Activated naive CD4-positive, alpha-beta T cell treated with anti-CD3 and anti-CD28 coated beads, Interleukin-2, amount 10 ng/mL, durations not matched to agents 7 days and 5 days (primary cell): ENCODE results near the gene EXTL1.

Experiments used
- CTCF ChIA-PET: fragments of 350-600 bp; sonication (Branson Sonifier 250); formaldehyde crosslinking; loops from one replicate; lab custom pipeline; 2021; ENCODE audit warnings: antibody characterized with exemption; lab: Charles Lee
- DNase-seq: peaks from one replicate; pipeline ENCODE4 v3.0.0-alpha.2; 2020
- H3K27ac Mint-ChIP-seq: one replicate; pipeline ENCODE4 v1.8.0; 2021; ENCODE audit warnings: mild to moderate bottlenecking, moderate library complexity, mixed read lengths
- H3K27me3 Mint-ChIP-seq: one replicate; pipeline ENCODE4 v1.8.0; 2021; ENCODE audit warnings: mild to moderate bottlenecking, mixed read lengths
- H3K36me3 Mint-ChIP-seq: one replicate; pipeline ENCODE4 v1.8.0; 2021; ENCODE audit warnings: mixed read lengths
- H3K4me1 Mint-ChIP-seq: one replicate; pipeline ENCODE4 v1.8.0; 2021; ENCODE audit warnings: mixed read lengths
- H3K4me3 Mint-ChIP-seq: one replicate; pipeline ENCODE4 v1.8.0; 2021; ENCODE audit warnings: mild to moderate bottlenecking, moderate library complexity, mixed read lengths
- H3K9me3 Mint-ChIP-seq: one replicate; pipeline ENCODE4 v1.8.0; 2021; ENCODE audit warnings: mixed read lengths

The EXTL1 gene

DNA sequence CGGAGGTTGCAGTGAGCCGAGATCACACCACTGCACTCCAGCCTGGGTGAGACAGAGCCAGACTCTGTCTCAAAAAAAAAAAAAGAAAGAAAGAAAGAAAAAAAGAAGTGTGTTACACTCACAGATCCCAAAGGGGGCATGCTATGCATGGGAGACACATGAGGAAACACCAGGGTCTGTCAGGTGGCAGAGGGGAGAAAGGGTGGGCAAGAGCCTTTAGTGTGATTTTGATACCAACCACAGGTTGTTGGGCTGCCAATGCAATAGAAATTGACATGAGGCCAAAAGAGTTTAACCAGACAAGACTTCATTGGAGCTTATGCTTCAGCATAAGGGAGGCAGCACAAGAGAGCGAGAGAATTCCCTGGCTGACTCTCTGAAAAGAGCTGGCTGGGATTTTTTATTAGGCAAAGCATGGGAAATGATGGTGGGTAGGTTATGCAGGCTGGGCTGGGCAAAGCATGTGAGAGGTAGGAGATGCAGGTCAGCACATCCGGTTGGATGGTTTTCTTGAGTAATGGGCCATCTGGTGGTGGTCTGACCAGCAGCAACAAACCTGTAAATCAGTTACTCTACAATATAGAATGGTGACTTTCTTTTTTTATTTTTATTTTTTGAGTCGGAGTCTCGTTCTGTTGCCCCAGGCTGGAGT is 11.7 kb upstream of the EXTL1 start:
- no peaks in the 10 kb centered on the region for H3K36me3 Mint-ChIP-seq
- no peaks in the 10 kb centered on the region for H3K9me3 Mint-ChIP-seq
- no peak overlapping the region for H3K27ac Mint-ChIP-seq
- CTCF ChIA-PET, result interaction anchor here (0.7 to 2.4 kb wide), 7 partner anchors 10 to 115 kb away, joined by 3 to 8 read pairs (median 5); partner anchors contain the start of gene PAFAH2
- no peak overlapping the region for H3K4me3 Mint-ChIP-seq
- no peak for DNase-seq
- H3K4me1 Mint-ChIP-seq, result no peaks in the 10 kb centered on the region
- peaks cover 38% of the 10 kb centered on the region for H3K27me3 Mint-ChIP-seq

DNA sequence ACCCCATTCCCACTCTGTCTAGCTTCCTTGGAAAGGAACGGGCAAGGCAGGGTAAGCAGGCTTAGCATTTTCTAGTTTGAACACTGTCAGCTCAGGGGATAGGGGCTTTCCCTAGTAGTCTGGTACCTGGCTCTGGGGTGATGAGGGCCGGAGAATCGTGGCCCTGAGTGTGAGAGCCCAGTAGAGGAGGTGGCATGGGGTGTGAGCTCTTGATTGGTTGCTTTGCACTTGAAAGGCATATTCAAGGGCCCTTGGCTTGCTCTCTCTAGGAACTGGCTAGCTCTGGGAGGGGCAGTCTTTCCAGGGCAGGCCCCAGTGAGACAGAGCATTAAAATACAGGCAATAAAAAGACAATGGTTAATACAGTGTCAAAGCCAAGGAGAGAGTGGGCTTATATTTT is 10.8 kb upstream of the EXTL1 start:
- H3K27me3 Mint-ChIP-seq, result peaks cover 29% of the 10 kb centered on the region
- no peak overlapping the region for H3K27ac Mint-ChIP-seq
- CTCF ChIA-PET, result interaction anchor here (0.7 to 2.4 kb wide), 4 partner anchors 9 to 116 kb away, joined by 3 to 8 read pairs (median 4); no protein-coding TSS in a partner anchor
- H3K9me3 Mint-ChIP-seq, result no peaks in the 10 kb centered on the region
- no peak overlapping the region for H3K4me3 Mint-ChIP-seq
- DNase-seq, result no peak
- no peaks in the 10 kb centered on the region for H3K36me3 Mint-ChIP-seq
- no peaks in the 10 kb centered on the region for H3K4me1 Mint-ChIP-seq

DNA sequence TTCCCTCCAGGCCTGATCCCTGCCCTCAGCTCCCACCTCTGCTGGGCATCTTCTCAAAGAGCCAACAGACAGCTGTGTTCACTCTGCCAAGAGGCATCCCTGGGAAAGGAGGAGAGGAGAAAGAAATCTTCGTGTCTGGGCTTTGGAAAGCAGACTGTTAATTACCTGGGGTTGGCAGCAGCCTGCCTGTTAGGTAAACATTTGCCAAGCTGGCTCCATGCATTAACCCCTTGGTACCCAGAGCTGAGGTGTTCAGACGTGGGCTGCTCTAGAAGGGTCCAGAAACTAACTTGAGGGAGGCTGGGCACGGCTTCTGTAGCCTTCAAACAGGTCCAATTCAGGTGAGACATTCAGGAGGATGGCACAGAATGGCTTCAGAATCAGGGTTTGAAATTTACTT is 8.7 kb upstream of the EXTL1 start:
- Mint-ChIP-seq H3K9me3 (no peaks in the 10 kb centered on the region), H3K27ac (no peak overlapping the region), H3K27me3 (peaks cover 27% of the 10 kb centered on the region), H3K4me3 (no peak overlapping the region), H3K4me1 (no peaks in the 10 kb centered on the region), H3K36me3 (no peaks in the 10 kb centered on the region)
- CTCF ChIA-PET, result no interaction called here
- no peak for DNase-seq

GRCh38 chr1:26014179-26014578 is 7.4 kb upstream of the EXTL1 start:
- H3K36me3 Mint-ChIP-seq, result no peaks in the 10 kb centered on the region
- no peaks in the 10 kb centered on the region for H3K9me3 Mint-ChIP-seq
- H3K4me1 Mint-ChIP-seq, result no peaks in the 10 kb centered on the region
- H3K27me3 Mint-ChIP-seq, result peaks cover 34% of the 10 kb centered on the region
- CTCF ChIA-PET, result interaction anchor here (0.9 kb wide), 1 partner anchor 178 kb away, joined by 3 read pairs; no protein-coding TSS in a partner anchor
- H3K4me3 Mint-ChIP-seq, result no peak overlapping the region
- DNase-seq, result no peak
- H3K27ac Mint-ChIP-seq, result no peak overlapping the region

DNA sequence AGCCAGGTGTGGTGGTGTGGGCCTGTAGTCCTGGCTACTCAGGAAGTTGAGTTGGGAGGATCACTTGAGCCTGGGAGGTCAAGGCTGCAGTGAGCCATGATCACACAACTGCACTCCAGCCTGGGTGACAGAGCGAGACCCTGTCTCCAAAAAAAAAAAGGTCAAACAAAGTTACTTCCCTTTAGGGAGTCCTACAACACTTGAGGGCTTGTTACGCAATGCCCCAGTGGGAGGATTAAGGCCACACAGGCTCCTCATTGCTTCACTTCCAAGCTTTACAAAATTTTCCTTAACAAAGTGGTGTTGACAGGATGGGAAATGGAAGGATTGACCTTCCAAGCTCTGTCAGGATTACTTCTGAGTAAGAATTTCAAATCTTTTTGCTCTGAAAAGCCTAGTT is 6.2 kb upstream of the EXTL1 start:
- H3K4me1 Mint-ChIP-seq, result peaks cover 10% of the 10 kb centered on the region

DNA sequence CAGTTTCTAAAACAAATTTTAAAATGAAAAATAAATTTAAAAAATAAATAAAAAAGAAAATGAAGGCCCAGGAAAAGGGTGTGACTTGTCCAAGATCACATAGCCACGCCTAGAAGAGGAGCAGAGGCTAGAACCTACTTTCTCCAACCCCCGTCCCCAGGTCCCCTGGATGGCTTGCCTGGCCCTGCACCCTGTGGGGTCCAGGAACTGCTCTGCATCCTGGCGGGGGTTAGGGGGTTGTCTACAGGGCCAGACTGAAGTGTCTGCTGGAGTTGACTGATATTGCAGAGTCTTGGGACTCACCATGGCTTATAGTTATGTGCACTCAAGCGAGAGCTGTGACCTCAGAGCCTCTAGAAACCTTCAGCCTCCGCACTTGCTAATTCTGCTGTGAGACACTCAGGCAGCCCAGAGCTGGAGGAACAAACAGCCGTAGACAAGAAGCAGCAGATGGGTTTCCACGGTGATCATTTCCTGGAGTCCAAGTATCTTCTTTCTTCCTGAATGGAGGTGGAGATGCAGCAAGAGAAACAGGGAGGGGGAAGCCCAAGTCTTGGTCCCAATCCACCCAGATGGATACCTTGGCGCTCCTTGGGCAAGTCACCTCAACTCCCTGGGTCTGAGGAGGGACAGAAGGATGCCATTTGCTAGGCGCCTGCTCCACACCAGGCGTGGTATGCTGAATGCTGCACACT is 5.2 kb upstream of the EXTL1 start:
- H3K27me3 Mint-ChIP-seq, result peaks cover 44% of the 10 kb centered on the region
- no peak overlapping the region for H3K27ac Mint-ChIP-seq
- CTCF ChIA-PET, result no interaction called here
- no peaks in the 10 kb centered on the region for H3K36me3 Mint-ChIP-seq
- no peak for DNase-seq
- no peak overlapping the region for H3K4me3 Mint-ChIP-seq
- H3K4me1 Mint-ChIP-seq, result peaks cover 10% of the 10 kb centered on the region
- no peaks in the 10 kb centered on the region for H3K9me3 Mint-ChIP-seq

More for the DNA sequence above, 6.2 kb upstream of the EXTL1 start:
- H3K9me3 Mint-ChIP-seq, result no peaks in the 10 kb centered on the region
- no peak overlapping the region for H3K4me3 Mint-ChIP-seq
- DNase-seq, result no peak
- CTCF ChIA-PET, result no interaction called here
- peaks cover 41% of the 10 kb centered on the region for H3K27me3 Mint-ChIP-seq
- no peak overlapping the region for H3K27ac Mint-ChIP-seq
- no peaks in the 10 kb centered on the region for H3K36me3 Mint-ChIP-seq

GRCh38 chr1:26016953-26017545 is 4.5 kb upstream of the EXTL1 start:
- Mint-ChIP-seq H3K4me3 (no peak overlapping the region), H3K27me3 (peaks cover 46% of the 10 kb centered on the region), H3K9me3 (no peaks in the 10 kb centered on the region), H3K4me1 (peaks cover 10% of the 10 kb centered on the region), H3K36me3 (no peaks in the 10 kb centered on the region), H3K27ac (no peak overlapping the region)
- CTCF ChIA-PET, result no interaction called here
- no peak for DNase-seq

DNA sequence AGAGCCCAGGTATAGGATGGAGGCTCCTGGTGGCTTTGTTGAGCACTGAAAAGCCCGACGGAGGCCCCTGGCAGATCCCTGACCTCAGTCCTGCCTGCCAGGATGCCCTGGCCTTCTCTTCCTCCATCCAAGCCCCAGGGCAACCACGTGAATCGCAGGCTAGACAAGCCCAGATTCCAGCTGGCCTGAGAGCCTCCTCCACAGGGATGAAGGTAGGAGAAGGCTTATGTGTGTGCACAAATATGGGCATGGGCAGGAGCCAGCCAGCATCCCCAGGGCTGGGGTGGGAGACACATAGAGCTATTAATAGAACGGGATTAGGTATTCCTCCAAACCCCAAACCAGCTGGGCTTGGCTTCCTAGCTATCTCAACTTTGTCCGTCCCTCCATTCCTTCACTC is 4.0 kb upstream of the EXTL1 start:
- CTCF ChIA-PET, result no interaction called here
- H3K36me3 Mint-ChIP-seq, result no peaks in the 10 kb centered on the region
- H3K27me3 Mint-ChIP-seq, result peaks cover 47% of the 10 kb centered on the region
- H3K9me3 Mint-ChIP-seq, result no peaks in the 10 kb centered on the region
- peaks cover 10% of the 10 kb centered on the region for H3K4me1 Mint-ChIP-seq
- DNase-seq, result no peak
- no peak overlapping the region for H3K27ac Mint-ChIP-seq
- H3K4me3 Mint-ChIP-seq, result no peak overlapping the region

DNA sequence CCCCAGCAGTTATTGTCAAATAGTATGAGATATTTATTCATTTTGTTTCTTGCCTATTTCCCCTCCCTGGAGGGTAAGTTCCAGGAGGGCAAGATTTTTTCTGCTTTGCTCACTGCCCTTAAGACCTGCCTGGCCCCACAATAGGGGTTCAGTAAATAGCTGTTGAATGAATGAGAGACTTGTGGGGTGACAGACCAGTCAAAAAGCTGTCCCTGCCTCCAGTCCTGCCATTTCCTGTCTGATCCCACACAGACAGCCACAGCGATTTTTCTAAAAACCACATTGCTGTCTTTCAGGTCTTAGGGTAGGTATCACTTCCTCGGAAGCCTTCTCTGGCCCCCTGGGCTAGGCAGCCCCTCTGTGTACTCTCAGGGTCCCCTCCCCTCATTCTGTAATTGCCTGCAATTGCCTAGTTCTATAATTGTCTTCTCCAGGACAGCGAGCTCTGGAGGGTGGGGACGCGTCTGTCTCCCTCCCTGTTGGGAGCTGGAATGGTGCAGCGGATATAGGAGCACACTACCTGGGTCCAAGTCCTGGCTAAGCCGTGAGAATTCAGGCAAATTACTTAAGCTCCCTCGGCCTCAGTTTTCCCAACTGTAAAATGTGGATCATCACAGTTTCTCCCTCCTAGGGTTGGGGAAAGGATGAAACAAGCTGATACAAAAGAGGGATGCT is 1.8 kb upstream of the EXTL1 start:
- Mint-ChIP-seq H3K4me1 (peaks cover 10% of the 10 kb centered on the region), H3K9me3 (no peaks in the 10 kb centered on the region), H3K36me3 (no peaks in the 10 kb centered on the region), H3K27ac (no peak overlapping the region), H3K27me3 (peaks cover 50% of the 10 kb centered on the region), H3K4me3 (no peak overlapping the region)
- CTCF ChIA-PET, result interaction anchor here (0.9 to 1.2 kb wide), 4 partner anchors 10 to 398 kb away, joined by 3 to 4 read pairs (median 3); no protein-coding TSS in a partner anchor
- no peak for DNase-seq

GRCh38 chr1:26020330-26020768 is 1.2 kb upstream of the EXTL1 start:
- H3K27me3 Mint-ChIP-seq, result peaks cover 53% of the 10 kb centered on the region
- no peaks in the 10 kb centered on the region for H3K36me3 Mint-ChIP-seq
- no peak overlapping the region for H3K27ac Mint-ChIP-seq
- DNase-seq, result no peak
- CTCF ChIA-PET, result interaction anchor here (0.9 to 1.2 kb wide), 4 partner anchors 10 to 397 kb away, joined by 3 to 4 read pairs (median 3); no protein-coding TSS in a partner anchor
- no peaks in the 10 kb centered on the region for H3K9me3 Mint-ChIP-seq
- H3K4me1 Mint-ChIP-seq, result peaks cover 10% of the 10 kb centered on the region
- no peak overlapping the region for H3K4me3 Mint-ChIP-seq

DNA sequence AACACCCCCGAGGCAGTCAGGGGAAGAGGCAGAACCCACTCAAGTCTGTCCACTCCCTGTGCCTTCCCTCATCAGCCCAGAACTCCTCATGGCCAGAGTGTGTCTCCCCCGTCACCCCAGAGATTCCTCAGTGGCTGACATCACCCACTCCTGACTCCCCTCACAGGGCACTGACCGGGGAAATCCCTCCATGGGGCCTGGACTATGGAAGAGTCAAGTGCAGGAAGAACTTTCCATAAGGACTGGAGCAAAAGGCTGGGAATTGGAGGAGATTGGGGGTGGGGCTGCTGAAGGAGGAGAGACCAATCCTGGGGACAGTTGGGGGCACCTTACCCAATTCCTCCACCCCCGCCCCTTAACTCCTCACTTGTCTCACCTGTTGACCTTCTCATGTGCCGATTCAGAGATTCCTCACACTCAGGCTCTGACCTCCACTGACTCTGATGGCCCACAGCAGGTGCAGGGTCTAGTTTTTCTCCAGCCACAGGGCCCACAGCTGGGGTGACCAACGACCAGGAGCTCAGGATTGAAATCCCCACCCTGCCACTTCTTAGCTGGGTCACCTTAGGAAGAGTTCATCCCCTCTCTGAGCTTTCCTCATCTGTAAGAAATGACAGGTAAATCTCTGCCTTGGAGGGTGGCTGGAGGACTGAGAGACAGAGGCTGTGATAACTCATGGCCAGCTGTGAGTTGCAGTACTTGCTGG is 481 bp upstream of the EXTL1 start:
- no peak overlapping the region for H3K4me3 Mint-ChIP-seq
- CTCF ChIA-PET, result interaction anchor here (1.0 kb wide), 1 partner anchor 18 kb away, joined by 3 read pairs; no protein-coding TSS in a partner anchor
- H3K27me3 Mint-ChIP-seq, result peaks cover 53% of the 10 kb centered on the region
- no peaks in the 10 kb centered on the region for H3K36me3 Mint-ChIP-seq
- no peaks in the 10 kb centered on the region for H3K9me3 Mint-ChIP-seq
- no peak for DNase-seq
- peaks cover 10% of the 10 kb centered on the region for H3K4me1 Mint-ChIP-seq
- no peak overlapping the region for H3K27ac Mint-ChIP-seq

- no peak overlapping the region for H3K27ac Mint-ChIP-seq
- H3K4me1 Mint-ChIP-seq, result peaks cover 10% of the 10 kb centered on the region
- CTCF ChIA-PET, result no interaction called here
- H3K27me3 Mint-ChIP-seq, result peaks cover 48% of the 10 kb centered on the region
- no peak overlapping the region for H3K4me3 Mint-ChIP-seq
- H3K9me3 Mint-ChIP-seq, result no peaks in the 10 kb centered on the region
- no peak for DNase-seq
- H3K36me3 Mint-ChIP-seq, result no peaks in the 10 kb centered on the region
Observed at GRCh38 chr1:26022404-26022779, 817 bp downstream of the EXTL1 start.

- CTCF ChIA-PET, result no interaction called here
- peaks cover 10% of the 10 kb centered on the region for H3K4me1 Mint-ChIP-seq
- H3K27me3 Mint-ChIP-seq, result peaks cover 50% of the 10 kb centered on the region
- no peaks in the 10 kb centered on the region for H3K36me3 Mint-ChIP-seq
- H3K27ac Mint-ChIP-seq, result no peak overlapping the region
- no peaks in the 10 kb centered on the region for H3K9me3 Mint-ChIP-seq
- no peak for DNase-seq
- no peak overlapping the region for H3K4me3 Mint-ChIP-seq
Observed at GRCh38 chr1:26023009-26023408, 1.4 kb downstream of the EXTL1 start.
